Hematopoietic multipotent progenitor cell treated with erythropoietin and hydrocortisone succinate and interleukin-3 and kit ligand, for 6 days (in vitro differentiated cells): Measurements from ENCODE around the gene GSG1L.

Experiments
- DNase-seq: peaks from one replicate; pipeline ENCODE4 v3.0.0-alpha.2; 2015

Gene GSG1L

DNA sequence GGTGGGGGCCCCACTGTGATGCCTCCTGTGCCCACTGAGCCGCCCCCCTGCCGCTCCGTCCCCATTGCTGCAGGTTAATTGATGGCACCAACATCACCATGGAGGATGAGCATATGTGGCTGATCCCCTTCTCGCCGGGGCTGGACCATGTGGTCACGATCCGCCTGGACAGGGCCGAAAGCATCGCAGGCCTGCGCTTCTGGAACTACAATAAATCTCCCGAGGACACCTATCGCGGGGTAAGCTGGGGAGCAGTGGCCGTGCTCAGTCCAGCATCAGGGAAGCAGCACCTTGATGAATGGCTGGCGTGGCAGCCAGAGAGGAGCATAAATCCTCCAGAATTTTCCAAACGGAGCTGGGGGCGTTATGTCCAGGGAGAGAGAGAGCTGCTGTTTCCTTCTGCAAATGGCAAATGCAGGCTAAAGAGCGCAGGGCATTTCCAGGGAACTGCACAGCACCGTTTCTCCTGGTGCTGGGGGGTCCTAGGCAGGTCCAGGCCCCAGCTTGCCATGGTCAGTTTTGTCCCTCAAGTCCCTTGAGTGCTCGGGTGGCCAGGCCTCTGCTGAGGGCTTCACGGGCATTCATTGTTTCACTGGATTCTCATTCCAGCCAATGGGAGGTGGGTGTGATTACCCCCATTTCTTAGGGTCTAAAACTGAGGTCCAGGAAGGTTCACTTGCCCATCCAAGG, 297.1 kb downstream of the GSG1L start:
- no peak for DNase-seq

DNA sequence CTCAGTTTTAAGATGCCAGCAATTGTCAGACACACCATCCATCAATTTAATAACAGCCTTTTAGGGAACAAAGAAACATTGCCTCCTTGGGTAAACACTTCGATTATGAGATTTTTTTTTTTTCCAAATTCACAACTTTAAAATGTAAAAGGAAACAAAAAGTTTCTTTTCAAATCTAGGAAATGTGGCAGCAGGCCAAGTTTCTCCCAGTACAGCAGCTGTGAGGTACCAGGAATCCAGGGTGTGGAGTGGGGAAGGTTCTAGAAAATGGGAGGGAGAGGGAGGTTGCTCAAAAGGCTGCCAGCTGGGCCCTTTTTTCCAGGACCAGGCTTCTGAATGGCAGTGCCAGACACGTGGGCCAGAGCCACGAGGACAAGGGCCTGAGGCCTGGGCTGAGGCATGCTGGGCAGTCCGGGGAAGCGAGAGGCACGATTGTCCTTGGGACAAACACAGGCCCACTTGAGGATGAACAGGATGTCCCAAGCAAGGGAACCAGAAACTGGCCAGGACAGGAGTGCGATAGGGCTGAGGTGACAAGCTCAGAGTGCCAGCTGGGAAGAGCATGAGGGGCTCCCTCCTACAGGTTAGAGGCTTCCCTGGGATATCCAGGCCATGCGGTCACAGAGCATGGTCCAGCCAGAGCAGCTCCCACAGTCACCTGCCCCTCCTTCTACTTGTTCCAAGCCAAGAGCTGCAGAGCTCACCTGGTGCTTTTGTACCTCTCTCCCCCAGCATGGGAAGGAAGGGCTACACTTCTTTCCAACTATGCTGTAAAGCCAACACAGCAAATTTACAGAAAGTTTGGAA, 298.4 kb downstream of the GSG1L start:
- DNase-seq, result no peak

DNA sequence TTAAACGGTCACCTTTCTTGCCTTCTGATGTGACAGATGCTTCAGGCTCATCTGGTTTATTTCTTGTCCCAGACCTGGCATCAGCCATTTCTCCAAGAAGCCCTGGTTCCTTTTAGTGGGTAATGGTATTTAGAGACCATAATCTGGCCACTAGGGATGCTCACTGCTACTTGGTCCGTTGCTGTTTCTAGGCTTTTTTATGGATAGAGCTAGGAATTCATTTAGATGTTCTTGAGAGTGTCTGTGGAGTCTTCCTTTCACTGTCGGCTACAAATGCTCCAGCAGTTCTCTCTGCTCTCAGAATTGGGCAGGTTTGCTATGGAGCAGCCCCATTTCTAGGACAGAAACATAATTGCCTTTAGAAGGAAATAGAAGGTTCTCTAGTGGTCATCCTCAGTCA, 299.1 kb downstream of the GSG1L start:
- DNase-seq, result no peak

GRCh38 chr16:27762441-27762840, 301.1 kb downstream of the GSG1L start:
- no peak for DNase-seq

- DNase-seq, result no peak
These were observed 301.7 kb downstream of the GSG1L start for GRCh38 chr16:27761816-27762215.

DNA sequence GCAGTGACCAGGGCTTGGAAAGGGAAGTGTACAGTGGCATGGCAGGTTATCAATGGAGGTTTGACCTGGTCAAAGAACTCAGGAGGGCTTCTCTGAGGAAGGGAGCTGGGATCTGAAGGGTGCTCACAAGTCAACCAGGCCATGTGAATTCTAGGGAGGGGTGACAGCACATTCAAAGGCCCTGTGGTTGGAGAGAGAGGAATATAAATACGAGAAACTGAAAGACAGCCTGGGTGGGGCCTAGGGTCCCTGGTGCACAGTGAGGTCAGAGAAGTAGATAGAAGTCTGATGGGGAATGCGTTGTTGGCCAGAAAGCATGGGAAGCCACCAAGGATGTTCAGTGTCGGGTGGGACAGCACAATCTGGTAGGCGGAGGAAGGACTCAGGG, 302.7 kb downstream of the GSG1L start:
- no peak for DNase-seq

- DNase-seq, result peak; percentile 56
These were observed 303.3 kb downstream of the GSG1L start for GRCh38 chr16:27759967-27760788.

DNA sequence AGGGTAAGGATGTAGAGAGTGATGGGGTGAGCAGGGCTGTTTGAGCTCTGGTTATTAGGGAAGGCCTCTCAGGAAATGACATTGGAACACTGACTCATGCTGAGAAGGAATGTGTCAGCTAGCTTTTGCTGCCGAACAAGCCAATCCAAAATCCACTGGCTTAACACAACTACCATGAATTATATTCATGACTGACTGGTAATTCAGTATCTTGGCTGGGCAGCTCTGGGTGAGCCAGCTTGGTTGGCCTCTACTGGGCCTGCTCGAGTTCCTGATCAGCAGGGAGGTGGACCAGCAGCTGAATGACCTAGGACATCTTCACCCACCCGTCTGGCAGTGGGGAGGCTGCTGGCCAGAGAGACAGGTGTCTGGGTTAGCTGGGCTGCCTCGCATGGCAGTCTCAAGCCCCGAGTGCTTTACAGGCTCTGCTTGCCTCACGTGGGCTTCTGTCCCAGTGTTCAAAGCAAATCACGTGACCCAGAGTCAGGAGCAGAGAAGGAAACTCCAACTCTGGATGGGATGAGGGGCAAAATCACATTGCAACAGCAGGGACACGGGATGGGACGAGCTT, 304.1 kb downstream of the GSG1L start:
- no peak for DNase-seq

DNA sequence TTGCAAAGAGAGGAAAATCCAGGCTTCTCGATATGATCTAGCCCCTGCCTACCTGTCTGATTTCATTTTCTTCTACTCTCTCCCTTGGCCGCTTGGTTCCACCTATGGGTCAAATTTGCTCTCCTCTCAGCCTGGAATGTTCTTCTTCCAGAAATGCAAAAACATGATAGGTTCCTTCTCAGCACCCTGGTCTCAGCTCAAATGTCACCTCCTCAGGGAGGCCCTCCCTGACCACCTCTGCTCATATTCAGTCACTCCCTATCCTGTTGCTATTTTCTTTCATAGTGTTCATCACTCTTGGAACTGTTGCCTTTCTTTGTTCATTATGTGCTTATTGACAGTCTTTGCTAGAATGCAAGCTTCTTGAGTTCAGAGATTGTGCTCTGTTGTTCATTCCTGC, 305.0 kb downstream of the GSG1L start:
- DNase-seq, result no peak

- peak; percentile 81 for DNase-seq
These were observed 307.1 kb downstream of the GSG1L start for GRCh38 chr16:27756206-27756970.

DNA sequence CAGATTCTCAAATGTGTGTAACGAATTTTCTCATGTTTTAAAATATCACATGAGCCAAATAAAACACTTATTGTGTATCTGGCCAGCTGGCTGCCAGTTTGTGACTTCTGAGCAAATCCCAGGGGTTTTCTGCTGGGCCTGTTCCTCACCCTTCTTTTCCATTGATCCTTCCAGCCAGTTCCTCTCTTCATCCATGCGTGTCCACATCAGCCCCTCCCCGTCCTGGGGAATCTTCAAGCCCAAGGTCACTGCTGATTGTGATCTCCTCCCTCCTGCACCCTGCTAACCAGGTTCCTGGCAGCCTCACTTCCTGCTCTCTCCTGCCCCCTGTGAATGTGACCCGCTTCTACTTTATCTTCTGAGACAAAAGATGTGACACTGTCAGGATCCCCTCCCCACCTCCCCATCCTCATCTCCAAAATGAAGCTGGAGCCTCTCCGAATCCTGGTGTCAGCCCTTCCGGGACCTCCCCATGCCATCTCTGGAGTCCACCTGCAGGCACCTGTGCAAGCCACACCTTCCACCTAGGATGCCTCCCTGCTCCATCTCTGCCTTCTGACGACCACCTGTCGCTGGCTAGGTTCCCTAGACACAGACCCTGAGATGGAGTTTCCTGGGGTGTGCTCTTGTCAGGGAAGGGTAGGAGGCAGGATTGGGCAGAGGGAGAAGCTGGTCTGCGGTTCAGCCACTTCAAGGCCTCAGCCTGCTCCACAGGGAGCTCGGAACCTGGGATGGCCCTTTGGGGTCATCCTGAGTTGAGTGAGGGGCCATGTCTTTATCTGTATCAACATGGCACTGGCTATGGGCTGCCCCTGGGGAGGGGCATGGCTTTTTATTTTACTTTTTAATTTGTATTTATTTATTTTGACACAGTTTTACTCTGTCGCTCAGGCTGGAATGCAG, 308.5 kb downstream of the GSG1L start:
- no peak for DNase-seq

- DNase-seq, result no peak
These were observed 310.0 kb downstream of the GSG1L start for GRCh38 chr16:27753563-27753962.

DNA sequence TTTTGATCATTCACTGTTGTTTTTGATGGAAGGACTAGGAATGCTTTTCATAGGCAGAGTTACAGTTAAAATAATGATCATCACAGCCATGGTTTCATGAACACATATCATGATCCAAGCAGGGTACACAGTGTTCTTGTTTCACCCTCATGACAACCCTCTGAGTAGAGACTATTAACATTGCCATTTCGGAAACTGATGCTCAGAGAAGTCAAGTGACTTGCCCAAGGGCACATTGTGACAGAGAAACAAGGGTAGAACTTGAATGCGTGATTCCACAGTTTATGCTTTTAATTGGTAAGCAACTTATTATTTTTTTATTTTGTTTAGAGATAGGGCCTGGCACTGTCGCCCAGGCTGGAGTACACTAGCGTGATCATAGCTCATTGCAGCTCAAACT, 311.3 kb downstream of the GSG1L start:
- no peak for DNase-seq

GRCh38 chr16:27751676-27752075, 311.8 kb downstream of the GSG1L start:
- no peak for DNase-seq

- no peak for DNase-seq
These were observed 312.3 kb downstream of the GSG1L start for GRCh38 chr16:27751233-27751632.

GRCh38 chr16:27749946-27750345, 313.6 kb downstream of the GSG1L start:
- no peak for DNase-seq

GRCh38 chr16:27749547-27749875, 314.0 kb downstream of the GSG1L start:
- DNase-seq, result no peak

DNA sequence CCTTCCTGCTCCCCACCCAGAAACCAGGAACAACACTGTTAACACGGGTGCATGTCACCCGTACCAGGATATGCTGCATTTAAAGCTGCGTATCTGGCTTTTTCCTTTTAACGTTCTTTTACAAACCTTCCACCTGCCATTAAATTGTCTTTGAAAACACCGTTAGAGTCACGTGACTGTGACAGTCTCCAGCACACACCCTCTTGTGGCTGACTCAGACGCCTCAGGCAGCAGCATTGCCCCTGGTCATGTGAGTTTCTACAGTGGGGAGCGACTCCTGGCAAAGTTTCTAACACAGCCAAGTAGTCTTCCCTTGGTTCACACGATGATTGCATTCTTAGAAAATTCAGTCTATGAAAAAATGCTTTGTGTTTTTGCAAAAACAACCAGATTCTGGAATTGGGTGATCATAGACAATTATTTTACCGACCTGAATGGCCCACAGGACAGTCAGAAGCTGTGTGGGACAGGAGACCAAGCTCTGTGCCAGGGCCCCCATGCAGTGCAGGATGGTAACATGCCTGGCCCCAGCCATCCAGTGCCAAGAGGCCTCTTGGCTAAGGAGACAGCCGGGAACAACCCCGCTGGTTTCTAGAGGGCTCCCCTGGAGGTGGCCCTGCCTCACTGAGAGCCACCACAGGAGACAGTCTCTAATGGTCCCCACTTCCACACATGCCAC, 314.5 kb downstream of the GSG1L start:
- DNase-seq, result peak; percentile 92

DNA sequence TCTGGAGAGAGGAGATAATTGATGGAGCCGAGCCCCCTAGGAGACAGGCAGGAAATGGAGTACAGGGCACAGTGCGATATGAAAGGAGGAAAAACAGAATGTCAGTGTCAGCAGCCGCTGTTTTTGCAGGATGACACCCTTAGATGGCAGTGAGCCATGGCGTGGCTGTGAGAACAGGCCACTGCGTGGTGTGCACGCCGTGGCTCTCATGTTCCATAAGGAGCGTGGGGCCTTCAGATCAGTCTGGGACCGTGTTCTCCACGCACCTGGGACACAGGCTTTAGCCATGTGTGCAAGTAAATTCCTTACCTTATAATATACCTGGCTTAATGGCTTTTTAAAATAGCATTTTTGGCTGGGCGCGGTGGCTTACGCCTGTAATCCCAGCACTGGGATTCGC, 315.6 kb downstream of the GSG1L start:
- no peak for DNase-seq

- DNase-seq, result no peak
These were observed 317.2 kb downstream of the GSG1L start for GRCh38 chr16:27746076-27746855.
